A549 (cell line): ENCODE data around the gene DVL1. TPM values are rescaled to one million over a fixed set of nuclear protein-coding genes. Genes with fewer than 3 reads are reported as not detected.

ENCODE experiments used
- ATAC-seq, 2 experiments: fragments of 200-7000 bp in 1 of 2; fragments of >200 bp in 1 of 2; cut with Nextera tagmentation in 1 of 2; cut with Tn5 transposase in 1 of 2; 3 replicates each; pipeline versions ENCODE4 v1.8.0 to v1.9.1; 2018 to 2020; ENCODE audit warnings: mild to moderate bottlenecking in 1 of 2, moderate library complexity in 1 of 2
- CTCF ChIA-PET: fragments of 300-600 bp; sonication (Branson Sonifier 250); formaldehyde crosslinking; extraction: SDS; loops from one replicate; lab custom pipeline; 2021; ENCODE audit warnings: antibody characterized with exemption, inconsistent platforms; lab: Yijun Ruan, JAX
- POLR2A ChIA-PET: fragments of 350-600 bp; formaldehyde crosslinking; extraction: SDS; loops from one replicate; lab custom pipeline; 2021; ENCODE audit warnings: antibody characterized with exemption, inconsistent platforms; lab: Yijun Ruan, JAX
- DNase-seq, 2 experiments: peaks; one replicate each; pipeline versions ENCODE4 v3.0.0 to v3.0.0-alpha.2; 2011 to 2016; ENCODE audit warnings: low read depth in 1 of 2, low spot score in 1 of 2
- FAIRE-seq: peaks from 2 replicates; lab custom pipeline; 2011; peaks lifted over from hg19 to GRCh38; lab: Jason Lieb, UNC
- H3K27ac ChIP-seq, 2 experiments: fragments of >200 bp; sonication (Bioruptor Twin); formaldehyde crosslinking; 3 replicates each; pipeline ENCODE4 v1.5.1; 2016 to 2017
- H3K4me1 ChIP-seq: fragments of >200 bp; sonication (Bioruptor Twin); formaldehyde crosslinking; 3 replicates; pipeline ENCODE4 v1.6.1; 2016
- H3K4me2 ChIP-seq: fragments of >200 bp; sonication (Bioruptor Twin); formaldehyde crosslinking; 3 replicates; pipeline ENCODE4 v1.6.1; 2016
- H3K4me3 ChIP-seq: fragments of >200 bp; sonication (Bioruptor Twin); formaldehyde crosslinking; 3 replicates; pipeline ENCODE4 v1.5.1; 2016
- H3K9me3 ChIP-seq: fragments of >200 bp; sonication (Bioruptor Twin); formaldehyde crosslinking; 3 replicates; pipeline ENCODE4 v1.6.1; 2016
- CHD2 ChIP-seq: fragments of 150-350 bp; IDR thresholded peaks from 2 replicates; pipeline ENCODE4 v1.6.1; 2014; ENCODE audit warnings: low read length; ENCODE audit not compliant: partially characterized antibody
- CHD4 ChIP-seq: fragments of 200-600 bp; sonication (generic); IDR thresholded peaks from 2 replicates; pipeline ENCODE4 v1.6.1; 2016; ENCODE audit warnings: antibody characterized with exemption, mild to moderate bottlenecking, borderline replicate concordance
- EHMT2 ChIP-seq: fragments of 200-600 bp; sonication (generic); IDR thresholded peaks from 2 replicates; pipeline ENCODE4 v1.6.1; 2016; ENCODE audit warnings: antibody characterized with exemption, low read depth, mild to moderate bottlenecking, moderate library complexity
- FOSL2 ChIP-seq, 2 experiments: fragments of 450-650 bp in 1 of 2; fragments of >200 bp in 1 of 2; sonication (Bioruptor Twin) in 1 of 2; formaldehyde crosslinking; IDR thresholded peaks; 2 replicates each; pipeline versions ENCODE4 v1.5.0 to v1.6.1; 2016 to 2020; ENCODE audit warnings: mild to moderate bottlenecking in 1 of 2, moderate library complexity in 1 of 2
- FOXS1 ChIP-seq: fragments of 250-450 bp; sonication (Bioruptor Pico); IDR thresholded peaks from 2 replicates; pipeline ENCODE4 v1.5.0; 2020; ENCODE audit warnings: mild to moderate bottlenecking, moderate library complexity
- HOXA7 ChIP-seq: fragments of 250-450 bp; sonication (Bioruptor Pico); IDR thresholded peaks from 2 replicates; pipeline ENCODE4 v1.5.0; 2020; ENCODE audit warnings: mild to moderate bottlenecking, moderate library complexity
- HOXB5 ChIP-seq: fragments of 250-450 bp; sonication (Bioruptor Pico); IDR thresholded peaks from 2 replicates; pipeline ENCODE4 v1.5.0; 2020; ENCODE audit warnings: mild to moderate bottlenecking, moderate library complexity
- JUN ChIP-seq, 2 experiments: fragments of >200 bp; sonication (Bioruptor Twin); formaldehyde crosslinking; IDR thresholded peaks; 2 replicates in 1 of 2; 3 replicates in 1 of 2; pipeline ENCODE4 v1.6.1; 2016 to 2017
- MAFK ChIP-seq: fragments of 450-650 bp; IDR thresholded peaks from 2 replicates; pipeline ENCODE4 v1.6.1; 2014; ENCODE audit not compliant: partially characterized antibody
- MAX ChIP-seq: IDR thresholded peaks from 2 replicates; pipeline ENCODE4 v1.6.1; 2012
- MAZ ChIP-seq: fragments of 150-350 bp; IDR thresholded peaks from 2 replicates; pipeline ENCODE4 v1.6.1; 2014; ENCODE audit warnings: antibody characterized with exemption, low read depth, low read length, borderline replicate concordance
- MYC ChIP-seq: IDR thresholded peaks from 2 replicates; pipeline ENCODE4 v1.6.1; 2012; ENCODE audit warnings: mild to moderate bottlenecking, inconsistent platforms, low read length, improper control_type of control experiment, borderline replicate concordance
- NPAS2 ChIP-seq: fragments of 250-450 bp; sonication (Bioruptor Pico); IDR thresholded peaks from 2 replicates; pipeline ENCODE4 v1.8.0; 2022; ENCODE audit warnings: mild to moderate bottlenecking, moderate library complexity, borderline replicate concordance
- PHF8 ChIP-seq: fragments of 200-600 bp; sonication (generic); IDR thresholded peaks from 2 replicates; pipeline ENCODE4 v1.6.1; 2016; ENCODE audit warnings: low read depth, mild to moderate bottlenecking, antibody characterized with exemption, moderate library complexity, borderline replicate concordance
- POLR2A ChIP-seq: IDR thresholded peaks from 2 replicates; pipeline ENCODE4 v1.6.1; 2012; ENCODE audit warnings: mild to moderate bottlenecking, low read length
- POLR2AphosphoS2 ChIP-seq: conservative IDR thresholded peaks from 2 replicates; pipeline ENCODE4 v1.6.1; 2012; ENCODE audit warnings: low read length, improper control_type of control experiment, inconsistent platforms
- RAD21 ChIP-seq, 2 experiments: fragments of >200 bp in 1 of 2; sonication (Bioruptor Twin) in 1 of 2; formaldehyde crosslinking in 1 of 2; IDR thresholded peaks in 1 of 2; conservative IDR thresholded peaks in 1 of 2; 2 replicates in 1 of 2; 3 replicates in 1 of 2; pipeline ENCODE4 v1.6.1; 2012 to 2018; ENCODE audit warnings: inconsistent platforms in 1 of 2
- RARB ChIP-seq: fragments of 250-450 bp; sonication (Bioruptor Pico); IDR thresholded peaks from 2 replicates; pipeline ENCODE4 v1.8.0; 2021; ENCODE audit warnings: mild to moderate bottlenecking, moderate library complexity
- SREBF2 ChIP-seq: fragments of 450-650 bp; IDR thresholded peaks from 2 replicates; pipeline ENCODE4 v1.6.1; 2014; ENCODE audit warnings: mild to moderate bottlenecking, moderate library complexity
- TP53 ChIP-seq: fragments of 250-450 bp; sonication (Bioruptor Pico); IDR thresholded peaks from 2 replicates; pipeline ENCODE4 v1.5.0; 2021; ENCODE audit warnings: mild to moderate bottlenecking, moderate library complexity
- USF2 ChIP-seq: fragments of 450-650 bp; IDR thresholded peaks from 2 replicates; pipeline ENCODE4 v1.6.1; 2014; ENCODE audit warnings: antibody characterized with exemption
- ZC3H11A ChIP-seq: fragments of 450-650 bp; IDR thresholded peaks from 2 replicates; pipeline ENCODE4 v1.6.1; 2014; ENCODE audit warnings: antibody characterized with exemption, mild to moderate bottlenecking
- ZFP36 ChIP-seq: fragments of 450-650 bp; IDR thresholded peaks from 2 replicates; pipeline ENCODE4 v1.6.1; 2014; ENCODE audit warnings: borderline replicate concordance; ENCODE audit not compliant: partially characterized antibody
- ZSCAN20 ChIP-seq: fragments of 250-450 bp; sonication (Bioruptor Pico); IDR thresholded peaks from 2 replicates; pipeline ENCODE4 v1.8.0; 2022; ENCODE audit warnings: mild to moderate bottlenecking, moderate library complexity
- WGBS: methylation state at CpG from one replicate; pipeline ENCODE4 v1.1.6; 2017; ENCODE audit errors: missing lambda C conversion rate; 5-methylcytosine and 5-hydroxymethylcytosine counted together
- polyA plus RNA-seq, 4 experiments: library from polyadenylated mRNA; depleted of rRNA in 3 of 4; stranded (reverse); fragments of >200 nt; fragmentation: RNase III in 1 of 4; extraction: RNeasy Plus Mini Kit Qiagen cat#74134 plus additional on column Dnase treatment in 1 of 4; gene quantifications; 2 replicates in 3 of 4; 3 replicates in 1 of 4; pipeline ENCODE4 v1.2.3, GENCODE V29; 2011 to 2017
- TF ChIP-seq, protein P1 (sequence below): fragments of 150-350 bp; IDR thresholded peaks from 2 replicates; pipeline ENCODE4 v1.6.1; 2014; ENCODE audit warnings: low read depth, mild to moderate bottlenecking, low read length
- TF ChIP-seq, protein P2 (sequence below): fragments of 200-600 bp; sonication (generic); IDR thresholded peaks from 2 replicates; pipeline ENCODE4 v1.6.1; 2016; ENCODE audit warnings: antibody characterized with exemption, mild to moderate bottlenecking, moderate library complexity

The DVL1 gene
- polyA plus RNA-seq, 2 of the 4 experiments (the other 2 are of a cell fraction): 12.1 to 48.3 TPM

DNA sequence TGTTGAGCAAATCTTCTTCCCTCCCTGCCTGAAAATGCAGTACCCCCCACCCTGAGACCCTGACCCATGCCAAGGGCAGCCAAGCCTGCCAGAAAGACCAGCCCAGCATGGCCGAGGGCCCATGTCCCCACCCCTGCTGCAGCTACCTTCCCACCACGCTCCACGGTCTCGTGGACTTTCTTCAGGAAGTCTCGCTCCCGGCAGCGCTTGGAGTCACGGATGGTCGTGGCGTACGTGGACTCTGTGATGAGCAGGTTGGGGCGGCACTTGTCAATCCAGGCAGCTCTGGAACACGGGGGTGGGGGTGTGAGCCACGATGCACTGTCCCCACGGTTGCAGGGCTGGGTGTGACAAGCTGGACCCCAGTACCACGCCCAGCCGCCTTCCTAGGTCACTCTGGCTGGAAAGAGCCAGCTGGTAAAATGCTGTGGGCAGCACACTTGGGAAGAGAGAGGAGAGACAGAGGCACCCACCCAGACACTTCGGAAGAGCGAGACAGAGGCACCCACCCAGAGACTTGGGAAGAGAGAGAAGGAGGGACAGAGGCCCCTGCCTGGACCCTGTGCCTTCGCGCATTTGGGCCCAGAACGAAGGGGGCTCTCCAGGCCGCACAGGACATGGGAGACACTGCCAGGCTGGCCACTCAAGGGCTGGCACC lies 34.4 kb downstream of the DVL1 start:
- 94% methylated on average over 23 of the region's 23 CpGs for WGBS
- ATAC-seq: no peak

GRCh38 chr1:1314237-1314586 lies 35.0 kb downstream of the DVL1 start:
- H3K4me3 ChIP-seq: no peak overlapping the region
- ChIA-PET CTCF (interaction anchor here (0.7 kb wide), 1 partner anchor 312 kb away, joined by 3 read pairs; no protein-coding TSS in a partner anchor), POLR2A (no interaction called here)
- TF ChIP-seq, protein P1, sequence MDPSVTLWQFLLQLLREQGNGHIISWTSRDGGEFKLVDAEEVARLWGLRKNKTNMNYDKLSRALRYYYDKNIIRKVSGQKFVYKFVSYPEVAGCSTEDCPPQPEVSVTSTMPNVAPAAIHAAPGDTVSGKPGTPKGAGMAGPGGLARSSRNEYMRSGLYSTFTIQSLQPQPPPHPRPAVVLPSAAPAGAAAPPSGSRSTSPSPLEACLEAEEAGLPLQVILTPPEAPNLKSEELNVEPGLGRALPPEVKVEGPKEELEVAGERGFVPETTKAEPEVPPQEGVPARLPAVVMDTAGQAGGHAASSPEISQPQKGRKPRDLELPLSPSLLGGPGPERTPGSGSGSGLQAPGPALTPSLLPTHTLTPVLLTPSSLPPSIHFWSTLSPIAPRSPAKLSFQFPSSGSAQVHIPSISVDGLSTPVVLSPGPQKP: no peak
- no peak for TF ChIP-seq CHD2
- TF ChIP-seq MAX: no peak
- no peak for TF ChIP-seq EHMT2
- no peak for TF ChIP-seq CHD4
- no peak for TF ChIP-seq SREBF2
- no peak for TF ChIP-seq ZSCAN20
- no peak for TF ChIP-seq RARB
- no peak for TF ChIP-seq ZC3H11A
- TF ChIP-seq USF2: no peak
- TF ChIP-seq MYC: no peak
- TF ChIP-seq NPAS2 (CRISPR knock-in tag): no peak
- no peak for TF ChIP-seq PHF8
- H3K9me3 ChIP-seq: no peaks in the 10 kb centered on the region
- FAIRE-seq (no peak), ATAC-seq (no peak), DNase-seq (no peak)
- no peak overlapping the region for H3K4me2 ChIP-seq
- peaks cover 28% of the 10 kb centered on the region for H3K4me1 ChIP-seq
- WGBS: 91% methylated on average over 6 of the region's 15 CpGs
- no peak overlapping the region for H3K27ac ChIP-seq

More for the DNA sequence above, 34.4 kb downstream of the DVL1 start:
- ChIA-PET CTCF (interaction anchor here (0.7 to 1.2 kb wide), 3 partner anchors 57 to 330 kb away, joined by 3 read pairs; no protein-coding TSS in a partner anchor), POLR2A (interaction anchor here (0.8 kb wide), 1 partner anchor 84 kb away, joined by 3 read pairs; the partner anchor contains the start of gene CCNL2)
- H3K4me1 ChIP-seq: peaks cover 23% of the 10 kb centered on the region
- H3K4me3 ChIP-seq: no peak overlapping the region
- TF ChIP-seq POLR2AphosphoS2 (no peak), FOXS1 (CRISPR knock-in tag) (no peak), JUN (IDR thresholded peaks at IDR 0.05) (no peak), MYC (no peak), RAD21 (conservative IDR thresholded peaks at IDR 0.05 in 1 of 2, IDR thresholded peaks at IDR 0.05 in 1 of 2) (no peak), HOXA7 (CRISPR knock-in tag) (no peak), PHF8 (no peak)
- H3K27ac ChIP-seq: no peak overlapping the region
- no peaks in the 10 kb centered on the region for H3K9me3 ChIP-seq
- no peak for FAIRE-seq
- DNase-seq: no peak
- H3K4me2 ChIP-seq: no peak overlapping the region

GRCh38 chr1:1313500-1314236 lies 35.5 kb downstream of the DVL1 start:
- ATAC-seq: no peak
- ChIA-PET CTCF (interaction anchor here (0.7 kb wide), 1 partner anchor 312 kb away, joined by 3 read pairs; no protein-coding TSS in a partner anchor), POLR2A (no interaction called here)
- DNase-seq: no peak
- H3K27ac ChIP-seq: no peak overlapping the region
- H3K4me2 ChIP-seq: no peak overlapping the region
- no peak overlapping the region for H3K4me3 ChIP-seq
- WGBS: 87% methylated on average over 29 of the region's 37 CpGs
- peaks cover 22% of the 10 kb centered on the region for H3K4me1 ChIP-seq
- no peaks in the 10 kb centered on the region for H3K9me3 ChIP-seq
- FAIRE-seq: no peak
- TF ChIP-seq MAZ (no peak), FOSL2 (IDR thresholded peaks at IDR 0.05) (no peak), FOSL2 (CRISPR knock-in tag; IDR thresholded peaks at IDR 0.05) (no peak), ZFP36 (no peak), TP53 (no peak), USF2 (no peak), MAFK (no peak), NPAS2 (CRISPR knock-in tag) (no peak), HOXB5 (no peak), POLR2A (no peak)
- TF ChIP-seq, protein P2, sequence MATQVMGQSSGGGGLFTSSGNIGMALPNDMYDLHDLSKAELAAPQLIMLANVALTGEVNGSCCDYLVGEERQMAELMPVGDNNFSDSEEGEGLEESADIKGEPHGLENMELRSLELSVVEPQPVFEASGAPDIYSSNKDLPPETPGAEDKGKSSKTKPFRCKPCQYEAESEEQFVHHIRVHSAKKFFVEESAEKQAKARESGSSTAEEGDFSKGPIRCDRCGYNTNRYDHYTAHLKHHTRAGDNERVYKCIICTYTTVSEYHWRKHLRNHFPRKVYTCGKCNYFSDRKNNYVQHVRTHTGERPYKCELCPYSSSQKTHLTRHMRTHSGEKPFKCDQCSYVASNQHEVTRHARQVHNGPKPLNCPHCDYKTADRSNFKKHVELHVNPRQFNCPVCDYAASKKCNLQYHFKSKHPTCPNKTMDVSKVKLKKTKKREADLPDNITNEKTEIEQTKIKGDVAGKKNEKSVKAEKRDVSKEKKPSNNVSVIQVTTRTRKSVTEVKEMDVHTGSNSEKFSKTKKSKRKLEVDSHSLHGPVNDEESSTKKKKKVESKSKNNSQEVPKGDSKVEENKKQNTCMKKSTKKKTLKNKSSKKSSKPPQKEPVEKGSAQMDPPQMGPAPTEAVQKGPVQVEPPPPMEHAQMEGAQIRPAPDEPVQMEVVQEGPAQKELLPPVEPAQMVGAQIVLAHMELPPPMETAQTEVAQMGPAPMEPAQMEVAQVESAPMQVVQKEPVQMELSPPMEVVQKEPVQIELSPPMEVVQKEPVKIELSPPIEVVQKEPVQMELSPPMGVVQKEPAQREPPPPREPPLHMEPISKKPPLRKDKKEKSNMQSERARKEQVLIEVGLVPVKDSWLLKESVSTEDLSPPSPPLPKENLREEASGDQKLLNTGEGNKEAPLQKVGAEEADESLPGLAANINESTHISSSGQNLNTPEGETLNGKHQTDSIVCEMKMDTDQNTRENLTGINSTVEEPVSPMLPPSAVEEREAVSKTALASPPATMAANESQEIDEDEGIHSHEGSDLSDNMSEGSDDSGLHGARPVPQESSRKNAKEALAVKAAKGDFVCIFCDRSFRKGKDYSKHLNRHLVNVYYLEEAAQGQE: no peak
